Measurements from ENCODE around the gene HUS1.
"Not testable (repeated sequence)": the region's sequence is repeated elsewhere in the genome, so short reads cannot be mapped to it uniquely, and the experiment has no call there.

The HUS1 gene

GRCh38 chr7:47916514-47916913, 62.9 kb downstream of the HUS1 start:
- DNase-seq: not testable (repeated sequence)

GRCh38 chr7:47915616-47915976, 63.8 kb downstream of the HUS1 start:
- no peak for DNase-seq

DNA sequence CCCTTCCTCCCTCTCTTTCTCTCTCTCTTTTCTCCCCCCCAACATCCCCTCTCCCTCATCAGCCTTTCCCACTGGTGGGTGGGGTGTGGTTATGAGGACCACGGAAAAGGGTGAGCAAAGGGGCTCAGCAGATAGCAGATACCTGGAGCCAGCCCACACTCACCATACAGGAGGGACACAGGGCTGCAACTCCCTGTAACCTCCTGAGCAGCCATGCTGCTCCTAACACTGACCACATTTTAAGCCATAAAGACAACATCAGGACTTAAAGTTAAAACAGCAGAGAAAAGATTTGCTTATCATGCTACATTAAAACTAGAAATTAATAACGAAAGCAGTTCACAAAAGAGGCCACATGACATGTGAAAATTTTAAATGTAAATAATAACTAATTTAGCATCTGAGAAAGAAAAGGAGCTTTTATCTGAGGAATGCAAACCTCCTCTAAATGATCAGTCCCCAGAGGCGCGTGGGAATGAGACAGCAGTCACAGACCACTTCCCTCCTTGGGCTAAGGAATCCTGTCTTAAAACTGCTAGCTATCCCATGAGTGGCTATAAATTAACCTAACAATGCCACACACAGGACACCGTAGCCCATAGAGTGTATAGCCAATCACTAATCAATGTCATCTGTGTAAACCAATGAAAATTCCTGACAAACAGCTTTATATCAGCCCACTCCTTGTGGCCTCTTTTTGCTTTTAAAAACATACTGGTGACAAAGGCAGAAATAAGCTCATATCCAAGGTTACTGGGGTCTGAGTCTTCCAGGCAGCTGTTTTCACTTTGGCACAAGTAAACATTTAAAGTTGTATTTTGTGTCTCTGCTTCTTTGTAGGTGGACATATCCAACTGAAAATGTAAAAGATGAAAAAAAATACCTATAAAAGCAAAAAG, 64.4 kb downstream of the HUS1 start:
- DNase-seq: no peak
